Measurements from ENCODE around the gene ERMARD. TPM values are rescaled to one million over a fixed set of nuclear protein-coding genes. Genes with fewer than 3 reads are reported as not detected.

The ERMARD gene
- total RNA-seq, 1 experiment from 2014 or later, result 18.1 TPM

GRCh38 chr6:169828176-169828575 is 76.8 kb downstream of the ERMARD start:
- DNase-seq (ENCODE audit: low read depth, low spot score), result no peak
- in situ Hi-C loops (cut with HindIII; ENCODE audit: low pct_unique_long_range_greater_than_20kb, low sequenced_read_pairs), result no loop called here

- in situ Hi-C loops (cut with HindIII; ENCODE audit: low pct_unique_long_range_greater_than_20kb, low sequenced_read_pairs), result no loop called here
- no peak for DNase-seq (ENCODE audit: low read depth, low spot score)
Measured at GRCh38 chr6:169829786-169830185, 78.4 kb downstream of the ERMARD start.

- in situ Hi-C loops (cut with HindIII; ENCODE audit: low pct_unique_long_range_greater_than_20kb, low sequenced_read_pairs), result no loop called here
- no peak for DNase-seq (ENCODE audit: low read depth, low spot score)
Measured at GRCh38 chr6:169830876-169831275, 79.5 kb downstream of the ERMARD start.

Other genes with a start within 250 kb of the ERMARD start
- 10.2 and 10.8 TPM in 2 replicates for gene WDR27, start 49.6 kb upstream of the ERMARD start, total RNA-seq (2014; rRNA removed; shearing (Covaris generic))
- 48.8 and 51.8 TPM in 2 replicates for gene C6orf120, start 49.5 kb upstream of the ERMARD start, total RNA-seq (2014; rRNA removed; shearing (Covaris generic))
- gene PHF10, start 27.1 kb upstream of the ERMARD start, total RNA-seq (2014; rRNA removed; shearing (Covaris generic)), result 15.2 and 15.4 TPM in 2 replicates
- 0.61 and 1.4 TPM in 2 replicates for gene DYNLT2, start 50 bp upstream of the ERMARD start, total RNA-seq (2014; rRNA removed; shearing (Covaris generic))